DND-41 (cell line): ENCODE results near the gene HRC.

Source experiments
- ATAC-seq: fragments of 200-7000 bp; cut with Tn5 transposase; 3 replicates; pipeline ENCODE4 v1.9.1; 2021; ENCODE audit warnings: low read depth; ENCODE audit not compliant: insufficient read depth
- DNase-seq: peaks from one replicate; pipeline ENCODE4 v3.0.0-alpha.2; 2020
- H2AFZ ChIP-seq: 2 replicates; pipeline ENCODE4 v1.6.0; 2012; ENCODE audit warnings: low read depth, low read length
- H3K27ac ChIP-seq: 2 replicates; pipeline ENCODE4 v1.5.1; 2012; ENCODE audit warnings: low read length, inconsistent platforms
- H3K27me3 ChIP-seq: fragments of 200-600 bp; sonication (generic); 2 replicates; pipeline ENCODE4 v1.6.0; 2012; ENCODE audit warnings: low read length, mild to moderate bottlenecking, inconsistent platforms; ENCODE audit not compliant: insufficient read depth, poor library complexity
- H3K36me3 ChIP-seq: 2 replicates; pipeline ENCODE4 v1.5.1; 2012; ENCODE audit warnings: low read length, inconsistent platforms; ENCODE audit not compliant: insufficient read depth
- H3K4me1 ChIP-seq: 2 replicates; pipeline ENCODE4 v1.5.1; 2012; ENCODE audit warnings: mild to moderate bottlenecking, low read length; ENCODE audit not compliant: insufficient read depth
- H3K4me2 ChIP-seq: 2 replicates; pipeline ENCODE4 v1.6.0; 2012; ENCODE audit warnings: mild to moderate bottlenecking, moderate library complexity, low read length, inconsistent platforms; ENCODE audit not compliant: insufficient read depth
- H3K4me3 ChIP-seq, 2 experiments: fragments of 200-600 bp in 1 of 2; shearing (Covaris generic) in 1 of 2; 2 replicates each; pipeline ENCODE4 v1.5.1; 2012 to 2016; ENCODE audit warnings: inconsistent platforms in 2 of 2, low read length in 2 of 2, mild to moderate bottlenecking in 2 of 2, low read depth in 1 of 2, moderate library complexity in 1 of 2
- H3K79me2 ChIP-seq: 2 replicates; pipeline ENCODE4 v1.6.0; 2012; ENCODE audit warnings: low read length, inconsistent platforms; ENCODE audit not compliant: insufficient read depth
- H3K9ac ChIP-seq: 2 replicates; pipeline ENCODE4 v1.6.0; 2012; ENCODE audit warnings: low read depth, mild to moderate bottlenecking, inconsistent platforms, low read length, moderate library complexity
- H3K9me3 ChIP-seq: 2 replicates; pipeline ENCODE4 v1.5.1; 2012; ENCODE audit warnings: low read length, moderate library complexity, mild to moderate bottlenecking, inconsistent platforms; ENCODE audit not compliant: insufficient read depth, severe bottlenecking
- H4K20me1 ChIP-seq: 2 replicates; pipeline ENCODE4 v1.6.0; 2012; ENCODE audit warnings: low read length; ENCODE audit not compliant: insufficient read depth
- EZH2 ChIP-seq: IDR thresholded peaks from 3 replicates; pipeline ENCODE4 v1.6.1; 2012; ENCODE audit warnings: borderline replicate concordance, low read depth, mild to moderate bottlenecking, moderate library complexity, low read length, inconsistent platforms; ENCODE audit not compliant: severe bottlenecking
- TF ChIP-seq, protein P1 (sequence below): IDR thresholded peaks from 2 replicates; pipeline ENCODE4 v1.5.1; 2012; ENCODE audit warnings: borderline replicate concordance, low read length, moderate library complexity, mild to moderate bottlenecking; ENCODE audit not compliant: poor library complexity, severe bottlenecking; ENCODE audit errors: extremely low read depth

Gene HRC

GRCh38 chr19:49110567-49110966, 44.6 kb downstream of the HRC start:
- Histone ChIP-seq H4K20me1 (peaks cover 43% of the 10 kb centered on the region), H3K36me3 (peaks cover 43% of the 10 kb centered on the region), H3K27me3 (no peaks in the 10 kb centered on the region), H2AFZ (no peak overlapping the region), H3K4me3 (no peak overlapping the region), H3K27ac (no peak overlapping the region), H3K9me3 (no peaks in the 10 kb centered on the region), H3K4me1 (peaks cover 24% of the 10 kb centered on the region), H3K79me2 (no peaks in the 10 kb centered on the region), H3K9ac (no peak overlapping the region), H3K4me2 (no peak overlapping the region)
- ATAC-seq (no peak), DNase-seq (no peak)
- TF ChIP-seq, protein P1, sequence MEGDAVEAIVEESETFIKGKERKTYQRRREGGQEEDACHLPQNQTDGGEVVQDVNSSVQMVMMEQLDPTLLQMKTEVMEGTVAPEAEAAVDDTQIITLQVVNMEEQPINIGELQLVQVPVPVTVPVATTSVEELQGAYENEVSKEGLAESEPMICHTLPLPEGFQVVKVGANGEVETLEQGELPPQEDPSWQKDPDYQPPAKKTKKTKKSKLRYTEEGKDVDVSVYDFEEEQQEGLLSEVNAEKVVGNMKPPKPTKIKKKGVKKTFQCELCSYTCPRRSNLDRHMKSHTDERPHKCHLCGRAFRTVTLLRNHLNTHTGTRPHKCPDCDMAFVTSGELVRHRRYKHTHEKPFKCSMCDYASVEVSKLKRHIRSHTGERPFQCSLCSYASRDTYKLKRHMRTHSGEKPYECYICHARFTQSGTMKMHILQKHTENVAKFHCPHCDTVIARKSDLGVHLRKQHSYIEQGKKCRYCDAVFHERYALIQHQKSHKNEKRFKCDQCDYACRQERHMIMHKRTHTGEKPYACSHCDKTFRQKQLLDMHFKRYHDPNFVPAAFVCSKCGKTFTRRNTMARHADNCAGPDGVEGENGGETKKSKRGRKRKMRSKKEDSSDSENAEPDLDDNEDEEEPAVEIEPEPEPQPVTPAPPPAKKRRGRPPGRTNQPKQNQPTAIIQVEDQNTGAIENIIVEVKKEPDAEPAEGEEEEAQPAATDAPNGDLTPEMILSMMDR, result no peak
- TF ChIP-seq EZH2, result no peak

- H3K27ac ChIP-seq, result no peak overlapping the region
- no peak overlapping the region for H3K4me2 ChIP-seq
- H4K20me1 ChIP-seq, result peaks cover 46% of the 10 kb centered on the region
- no peak overlapping the region for H3K9ac ChIP-seq
- peaks cover 52% of the 10 kb centered on the region for H3K36me3 ChIP-seq
- H3K4me3 ChIP-seq, result no peak overlapping the region
- H2AFZ ChIP-seq, result no peak overlapping the region
- TF ChIP-seq, protein P1, result no peak
- TF ChIP-seq EZH2, result no peak
- no peaks in the 10 kb centered on the region for H3K79me2 ChIP-seq
- ATAC-seq (no peak), DNase-seq (no peak)
- no peaks in the 10 kb centered on the region for H3K27me3 ChIP-seq
- peaks cover 15% of the 10 kb centered on the region for H3K4me1 ChIP-seq
- H3K9me3 ChIP-seq, result no peaks in the 10 kb centered on the region
These were observed 45.5 kb downstream of the HRC start for GRCh38 chr19:49109569-49110233.

DNA sequence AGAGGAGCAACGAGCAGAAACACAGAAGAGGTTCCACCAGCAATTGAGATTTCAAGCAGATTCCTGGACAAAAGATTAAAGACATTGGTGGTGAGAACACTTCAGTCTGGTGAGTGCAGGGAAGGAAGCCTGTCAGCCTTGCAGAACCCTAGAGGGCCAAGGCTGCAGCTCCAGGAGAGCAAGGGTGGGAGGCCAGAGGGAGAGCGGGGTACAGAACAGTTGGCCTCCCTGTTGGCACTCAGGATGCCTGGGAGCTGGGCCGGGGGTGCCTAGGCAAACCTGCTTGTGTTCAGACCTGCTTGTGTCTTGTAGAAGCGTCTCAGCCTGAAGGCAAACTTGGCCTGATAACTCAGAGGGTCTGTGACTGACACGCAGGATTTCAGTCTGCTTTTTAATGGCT, 46.1 kb downstream of the HRC start:
- peaks cover 58% of the 10 kb centered on the region for H3K36me3 ChIP-seq
- peaks cover 53% of the 10 kb centered on the region for H4K20me1 ChIP-seq
- H3K27ac ChIP-seq, result no peak overlapping the region
- no peak overlapping the region for H3K9ac ChIP-seq
- no peak for DNase-seq
- peaks cover 6% of the 10 kb centered on the region; the same call in 1 of the 2 replicates for H3K79me2 ChIP-seq
- ATAC-seq, result no peak
- peaks cover 12% of the 10 kb centered on the region for H3K4me1 ChIP-seq
- no peaks in the 10 kb centered on the region for H3K27me3 ChIP-seq
- no peak overlapping the region for H3K4me2 ChIP-seq
- H2AFZ ChIP-seq, result no peak overlapping the region
- no peak for TF ChIP-seq EZH2
- TF ChIP-seq, protein P1, result no peak
- no peaks in the 10 kb centered on the region for H3K9me3 ChIP-seq
- H3K4me3 ChIP-seq, result no peak overlapping the region
